PC-9 (cell line): ENCODE results near the gene PTPRG.

Source experiments
- EZH2 ChIP-seq: fragments of 200-600 bp; sonication (generic); IDR thresholded peaks from 2 replicates; pipeline ENCODE4 v1.8.0; 2017; ENCODE audit warnings: antibody characterized with exemption, low read depth
- TF ChIP-seq, protein P1 (sequence below): fragments of 200-600 bp; sonication (generic); conservative IDR thresholded peaks from 2 replicates; pipeline ENCODE4 v1.6.1; 2017; ENCODE audit warnings: mixed run types, antibody characterized with exemption, mild to moderate bottlenecking, moderate library complexity

DNA sequence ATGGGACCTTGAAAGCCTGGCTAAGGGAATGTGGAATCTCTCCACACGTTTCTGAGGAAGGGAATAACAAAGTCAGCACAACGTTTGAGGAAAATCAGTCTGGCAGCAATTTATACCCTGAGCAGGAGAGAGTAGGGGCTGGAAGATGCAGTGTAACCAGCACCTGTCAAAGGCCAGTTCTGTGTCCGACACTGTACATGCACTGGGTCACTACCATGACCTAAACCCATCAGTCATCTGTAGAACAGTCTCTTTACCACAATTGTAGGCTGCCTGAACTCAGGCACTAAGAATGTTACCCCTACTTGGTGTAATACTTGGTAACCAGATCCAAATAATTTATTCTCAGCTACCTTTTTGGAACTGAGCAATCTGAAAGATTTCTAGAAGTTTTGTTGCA is 698.6 kb downstream of the PTPRG start:
- TF ChIP-seq, protein P1, sequence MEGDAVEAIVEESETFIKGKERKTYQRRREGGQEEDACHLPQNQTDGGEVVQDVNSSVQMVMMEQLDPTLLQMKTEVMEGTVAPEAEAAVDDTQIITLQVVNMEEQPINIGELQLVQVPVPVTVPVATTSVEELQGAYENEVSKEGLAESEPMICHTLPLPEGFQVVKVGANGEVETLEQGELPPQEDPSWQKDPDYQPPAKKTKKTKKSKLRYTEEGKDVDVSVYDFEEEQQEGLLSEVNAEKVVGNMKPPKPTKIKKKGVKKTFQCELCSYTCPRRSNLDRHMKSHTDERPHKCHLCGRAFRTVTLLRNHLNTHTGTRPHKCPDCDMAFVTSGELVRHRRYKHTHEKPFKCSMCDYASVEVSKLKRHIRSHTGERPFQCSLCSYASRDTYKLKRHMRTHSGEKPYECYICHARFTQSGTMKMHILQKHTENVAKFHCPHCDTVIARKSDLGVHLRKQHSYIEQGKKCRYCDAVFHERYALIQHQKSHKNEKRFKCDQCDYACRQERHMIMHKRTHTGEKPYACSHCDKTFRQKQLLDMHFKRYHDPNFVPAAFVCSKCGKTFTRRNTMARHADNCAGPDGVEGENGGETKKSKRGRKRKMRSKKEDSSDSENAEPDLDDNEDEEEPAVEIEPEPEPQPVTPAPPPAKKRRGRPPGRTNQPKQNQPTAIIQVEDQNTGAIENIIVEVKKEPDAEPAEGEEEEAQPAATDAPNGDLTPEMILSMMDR, result no peak
- TF ChIP-seq EZH2, result no peak
